Activated CD8-positive, alpha-beta memory T cell treated with anti-CD3 and anti-CD28 coated beads, Interleukin-2, amount 10 ng/mL, durations not matched to agents 7 days and 5 days (primary cell): ENCODE results near the gene SULT1A2. TPM values are rescaled to one million over a fixed set of nuclear protein-coding genes. Genes with fewer than 3 reads are reported as not detected.
A peak's percentile ranks its signal among the peaks of the same experiment; 100 is the strongest.
"Not testable (repeated sequence)": the region's sequence is repeated elsewhere in the genome, so short reads cannot be mapped to it uniquely, and the experiment has no call there.

Experiments used
- ATAC-seq: fragments of 150-1000 bp; cut with Tn5 transposase; one replicate; pipeline ENCODE4 v1.10.0; 2021; ENCODE audit warnings: moderate library complexity
- CTCF ChIA-PET: fragments of 350-600 bp; sonication (Branson Sonifier 250); formaldehyde crosslinking; loops from one replicate; lab custom pipeline; 2021; ENCODE audit warnings: antibody characterized with exemption; lab: Charles Lee
- DNase-seq: peaks from one replicate; pipeline ENCODE4 v3.0.0-alpha.2; 2020
- H3K27ac Mint-ChIP-seq: one replicate; pipeline ENCODE4 v1.8.0; 2021; ENCODE audit warnings: mild to moderate bottlenecking, mixed read lengths
- H3K27me3 Mint-ChIP-seq: one replicate; pipeline ENCODE4 v1.8.0; 2021; ENCODE audit warnings: mixed read lengths
- H3K36me3 Mint-ChIP-seq: one replicate; pipeline ENCODE4 v1.8.0; 2021; ENCODE audit warnings: mild to moderate bottlenecking, mixed read lengths
- H3K4me1 Mint-ChIP-seq: one replicate; pipeline ENCODE4 v1.8.0; 2021; ENCODE audit warnings: mixed read lengths
- H3K4me3 Mint-ChIP-seq: one replicate; pipeline ENCODE4 v1.8.0; 2021; ENCODE audit warnings: mild to moderate bottlenecking, moderate library complexity, mixed read lengths
- H3K9me3 Mint-ChIP-seq: one replicate; pipeline ENCODE4 v1.8.0; 2022; ENCODE audit warnings: low read depth, mixed read lengths
- total RNA-seq, 2 experiments: library from RNA; stranded (reverse); gene quantifications; one replicate each; pipeline ENCODE4 v1.2.3, GENCODE V29; 2021

Gene SULT1A2
- total RNA-seq, 2 experiments from 2014 or later = 0.20 TPM; not detected in 1

DNA sequence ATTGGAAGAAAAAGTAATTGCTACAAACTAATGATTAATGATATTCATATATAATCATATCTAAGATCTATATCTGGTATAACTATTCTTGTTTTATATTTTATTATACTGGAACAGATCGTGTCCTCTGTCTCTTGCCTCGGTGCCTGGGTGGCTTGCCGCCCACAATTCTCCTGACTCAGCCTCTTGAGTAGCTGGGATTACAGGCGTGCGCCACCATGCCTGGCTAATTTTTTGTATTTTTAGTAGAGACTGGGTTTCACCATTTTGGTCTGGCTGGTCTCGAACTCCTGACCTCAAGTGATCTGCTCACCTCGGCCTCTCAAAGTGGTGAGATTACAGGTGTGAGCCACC lies 19.4 kb upstream of the SULT1A2 start:
- ATAC-seq, H3K27ac Mint-ChIP-seq, H3K27me3 Mint-ChIP-seq, H3K36me3 Mint-ChIP-seq, H3K9me3 Mint-ChIP-seq, DNase-seq, H3K4me3 Mint-ChIP-seq, H3K4me1 Mint-ChIP-seq: not testable (repeated sequence)
- CTCF ChIA-PET = interaction anchor here (0.9 to 1.4 kb wide), 2 partner anchors 329 to 338 kb away, joined by 3 read pairs; no protein-coding TSS in a partner anchor

DNA sequence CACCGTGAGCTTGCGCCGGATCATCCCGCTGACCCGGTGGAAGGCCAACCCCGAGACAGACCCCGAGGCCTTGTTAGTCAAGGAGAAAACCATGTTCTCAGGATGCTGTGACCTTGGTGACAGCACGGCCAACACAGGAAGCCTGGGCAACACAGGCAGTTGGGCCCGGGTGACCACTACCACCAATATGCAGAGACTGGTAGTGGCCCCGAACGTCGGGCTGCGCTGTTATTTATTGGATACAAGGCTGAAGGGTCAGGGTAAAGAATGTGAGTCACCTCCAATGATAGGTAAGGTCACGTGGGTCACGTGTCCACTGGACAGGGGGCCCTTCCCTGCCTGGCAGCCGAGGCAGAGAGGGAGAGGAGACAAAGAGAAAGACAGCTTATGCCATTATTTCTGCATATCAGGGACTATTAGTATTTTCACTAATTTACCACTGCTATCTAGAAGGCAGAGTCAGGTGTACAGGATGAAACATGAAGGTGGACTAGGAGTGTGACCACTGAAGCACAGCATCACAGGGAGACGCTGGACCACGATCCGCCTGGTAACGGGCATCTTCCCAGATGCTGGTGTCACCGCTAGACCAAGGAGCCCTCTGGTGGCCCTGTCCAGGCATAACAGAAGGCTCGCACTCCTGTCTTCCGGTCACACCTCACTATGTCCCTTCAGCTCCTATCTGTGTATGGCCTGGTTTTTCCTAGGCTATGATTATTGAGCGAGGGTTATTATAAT lies 18.8 kb upstream of the SULT1A2 start:
- H3K27me3 Mint-ChIP-seq, H3K27ac Mint-ChIP-seq, H3K4me1 Mint-ChIP-seq, H3K36me3 Mint-ChIP-seq, H3K4me3 Mint-ChIP-seq, DNase-seq, H3K9me3 Mint-ChIP-seq, ATAC-seq: not testable (repeated sequence)
- CTCF ChIA-PET = interaction anchor here (1.4 kb wide), 1 partner anchor 329 kb away, joined by 3 read pairs; no protein-coding TSS in a partner anchor

DNA sequence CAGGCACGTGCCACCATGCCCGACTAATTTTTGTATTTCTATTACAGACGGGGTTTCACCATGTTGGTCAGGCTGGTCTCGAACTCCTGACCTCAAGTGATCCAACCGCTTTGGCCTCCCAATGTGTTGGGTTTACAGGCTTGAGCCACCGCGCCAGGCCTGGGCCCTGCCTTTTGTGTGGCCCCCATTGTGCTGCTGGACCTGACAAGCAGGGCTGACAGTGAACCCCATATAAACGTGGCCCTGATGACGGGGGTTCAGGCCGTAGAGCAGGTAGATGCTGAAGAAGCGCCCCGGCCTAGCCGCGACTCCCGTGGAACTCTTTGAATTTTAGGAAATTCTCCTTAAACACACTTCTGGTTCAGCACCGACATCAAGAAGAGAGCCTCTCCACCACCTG lies 17.7 kb upstream of the SULT1A2 start:
- H3K4me3 Mint-ChIP-seq, H3K27ac Mint-ChIP-seq, ATAC-seq, DNase-seq, H3K9me3 Mint-ChIP-seq, H3K4me1 Mint-ChIP-seq, H3K36me3 Mint-ChIP-seq, H3K27me3 Mint-ChIP-seq, CTCF ChIA-PET: not testable (repeated sequence)

DNA sequence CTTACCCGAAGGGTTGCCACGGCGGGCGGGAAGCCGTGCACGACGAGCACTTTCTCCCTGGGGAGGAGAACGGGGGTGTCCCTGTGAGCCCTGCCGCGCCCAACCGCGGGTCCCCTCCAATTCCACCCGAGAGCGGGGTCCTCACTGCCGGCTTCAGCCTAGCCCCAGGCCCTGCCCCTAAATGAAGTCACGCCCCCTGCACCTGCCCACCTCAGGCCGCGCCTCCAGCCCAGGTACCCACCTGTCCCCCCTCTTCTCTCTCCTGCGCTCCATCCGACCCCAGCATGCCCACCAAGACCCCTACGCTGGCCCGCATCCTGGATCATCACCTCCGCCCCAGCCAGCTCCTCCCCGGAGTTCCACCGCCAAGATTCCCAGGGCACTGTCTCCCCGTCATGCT lies 17.1 kb upstream of the SULT1A2 start:
- H3K4me1 Mint-ChIP-seq, H3K27me3 Mint-ChIP-seq, DNase-seq, H3K9me3 Mint-ChIP-seq, H3K36me3 Mint-ChIP-seq, H3K4me3 Mint-ChIP-seq, ATAC-seq, H3K27ac Mint-ChIP-seq, CTCF ChIA-PET: not testable (repeated sequence)

DNA sequence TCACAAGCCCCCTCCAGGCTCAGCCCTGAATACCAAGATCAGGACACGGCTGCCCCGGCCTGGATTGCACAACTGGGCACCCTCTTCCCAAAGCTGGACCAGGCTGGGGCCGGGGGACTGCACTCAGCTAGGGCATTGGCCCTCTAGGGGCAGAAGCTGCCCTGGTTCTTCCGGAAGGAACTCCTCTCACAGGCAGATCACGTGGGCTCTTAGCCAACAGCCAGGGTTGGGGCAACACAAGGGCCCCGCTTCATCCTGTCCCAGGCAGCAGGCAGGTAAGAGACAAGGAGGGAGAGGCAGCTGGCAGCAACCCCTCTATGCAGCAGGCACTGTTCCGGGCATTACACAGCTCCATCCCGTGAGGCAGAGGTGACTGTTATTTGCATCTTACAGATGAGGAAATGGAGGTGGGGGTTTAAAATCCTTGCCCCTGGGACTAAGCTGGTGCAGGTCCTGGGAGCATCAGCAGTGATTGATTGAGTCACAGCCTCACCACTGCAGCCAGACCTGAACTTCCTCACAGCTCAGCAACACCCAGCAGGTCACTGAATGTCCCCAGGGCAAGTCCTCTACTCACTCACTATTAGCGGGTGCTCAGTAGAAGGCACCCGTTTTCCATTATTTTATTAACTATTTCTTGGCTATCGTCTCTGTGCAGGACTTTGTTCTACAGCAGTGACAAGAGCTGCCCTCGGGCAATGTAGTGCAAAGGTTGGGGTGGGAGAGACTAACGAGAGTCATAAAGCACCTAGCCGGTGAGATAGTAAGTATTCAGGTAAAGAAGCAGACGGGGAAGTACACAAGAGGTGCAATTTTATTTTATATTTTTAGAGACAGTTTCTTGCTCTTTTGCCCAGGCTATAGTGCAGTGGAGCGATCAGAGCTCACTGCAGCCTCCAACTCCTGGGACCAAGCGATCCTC lies 15.8 kb upstream of the SULT1A2 start:
- H3K4me1 Mint-ChIP-seq, DNase-seq, H3K27ac Mint-ChIP-seq, H3K9me3 Mint-ChIP-seq, CTCF ChIA-PET, H3K27me3 Mint-ChIP-seq, H3K36me3 Mint-ChIP-seq, H3K4me3 Mint-ChIP-seq: not testable (repeated sequence)
- ATAC-seq = peak; percentile 96

DNA sequence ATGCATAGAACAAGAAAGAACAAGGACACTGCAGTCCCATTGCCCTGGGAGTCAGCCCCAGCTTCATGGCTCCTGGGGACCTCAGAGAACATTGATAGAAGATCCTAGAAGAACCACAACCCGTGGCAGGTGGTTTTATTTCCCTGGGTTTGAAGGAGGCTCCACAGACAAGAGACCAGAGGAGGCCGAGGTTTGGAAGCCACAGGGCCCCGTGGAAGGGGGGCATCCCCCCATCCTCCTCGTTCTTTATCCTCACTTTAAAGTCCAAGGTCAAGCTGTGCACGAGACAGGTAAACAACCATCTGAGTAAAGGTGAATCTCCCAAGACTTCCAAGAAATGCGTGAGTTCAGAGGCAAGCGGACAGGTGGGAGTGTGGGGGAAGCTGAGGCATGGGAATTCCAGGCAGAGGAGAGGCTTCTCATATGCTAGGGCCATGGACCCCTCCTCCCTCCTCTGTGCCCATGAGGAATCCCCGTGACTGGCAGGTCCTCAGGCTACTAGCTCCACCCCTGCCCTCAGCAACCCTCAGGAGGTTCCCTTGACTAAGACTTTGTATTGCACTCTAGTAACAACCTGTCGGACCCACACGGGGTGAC lies 13.8 kb upstream of the SULT1A2 start:
- no peak for DNase-seq
- Mint-ChIP-seq H3K27me3 (no peaks in the 10 kb centered on the region), H3K9me3 (no peaks in the 10 kb centered on the region), H3K4me1 (peaks cover 9% of the 10 kb centered on the region), H3K27ac (no peak overlapping the region), H3K36me3 (no peaks in the 10 kb centered on the region), H3K4me3 (no peak overlapping the region)
- CTCF ChIA-PET = no interaction called here
- no peak for ATAC-seq

DNA sequence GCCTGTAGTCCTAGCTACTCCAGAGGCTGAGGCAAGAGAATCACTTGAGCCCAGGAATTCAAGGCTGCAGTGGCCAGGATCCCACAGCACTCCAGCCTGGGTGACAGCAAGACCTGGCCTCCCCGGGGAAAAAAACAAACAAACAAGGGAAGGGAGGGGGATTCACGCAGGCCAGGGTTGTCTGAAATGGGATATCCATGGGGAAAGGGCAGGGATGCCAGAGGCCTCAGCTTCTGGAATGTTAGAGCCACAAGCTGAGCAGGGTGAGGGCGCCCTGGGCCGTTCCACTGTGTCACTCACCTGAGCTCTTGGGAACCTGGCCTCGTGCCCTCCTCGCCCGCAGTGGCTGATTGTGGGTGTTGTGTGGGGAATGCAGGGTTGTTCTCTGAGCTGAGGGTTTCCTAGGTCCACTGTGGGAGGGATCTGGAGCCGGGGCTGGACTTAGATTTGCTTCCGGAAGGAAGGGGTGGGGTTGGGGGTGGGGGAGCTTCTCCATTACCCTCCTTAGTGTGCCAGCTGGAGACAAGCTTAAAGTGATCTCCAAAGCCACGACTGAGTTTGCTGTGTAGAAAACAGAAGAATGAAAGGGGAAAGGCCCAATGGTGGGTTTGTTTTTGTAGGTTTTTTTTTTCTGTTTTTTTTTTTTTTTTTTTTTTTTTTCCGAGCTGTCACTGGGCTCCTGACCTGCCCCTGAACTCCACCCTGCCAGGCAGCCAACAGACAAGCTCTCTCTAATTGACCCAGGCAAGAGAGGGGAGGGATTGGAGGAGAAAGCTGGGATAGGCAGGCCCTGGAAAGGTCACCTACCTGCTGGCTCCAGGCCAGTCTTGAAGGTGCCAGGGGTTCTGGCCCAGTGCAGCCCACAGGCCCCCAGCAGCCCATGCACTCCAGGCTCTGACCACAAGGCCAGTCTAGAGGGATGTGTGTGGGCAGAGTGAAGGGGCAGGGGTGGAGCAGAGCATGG lies 13.1 kb upstream of the SULT1A2 start, which contains the start of gene SULT1A1:
Gene SULT1A1 (minus strand): TSS at position 414 of the 964 bp plus-strand sequence. CDS start 1,189 bp downstream, outside the sequence.
- Mint-ChIP-seq H3K4me1 (peaks cover 9% of the 10 kb centered on the region), H3K9me3 (no peaks in the 10 kb centered on the region), H3K4me3 (no peak within 1 kb of the TSS), H3K27me3 (no peaks in the 10 kb centered on the region), H3K36me3 (no peaks in the 10 kb centered on the region), H3K27ac (no peak within 1 kb of the TSS)
- CTCF ChIA-PET = interaction anchor here (0.9 kb wide), 1 partner anchor 14 kb away, joined by 3 read pairs; the partner anchor contains the start of gene SULT1A2
- DNase-seq (no peak), ATAC-seq (no peak)

DNA sequence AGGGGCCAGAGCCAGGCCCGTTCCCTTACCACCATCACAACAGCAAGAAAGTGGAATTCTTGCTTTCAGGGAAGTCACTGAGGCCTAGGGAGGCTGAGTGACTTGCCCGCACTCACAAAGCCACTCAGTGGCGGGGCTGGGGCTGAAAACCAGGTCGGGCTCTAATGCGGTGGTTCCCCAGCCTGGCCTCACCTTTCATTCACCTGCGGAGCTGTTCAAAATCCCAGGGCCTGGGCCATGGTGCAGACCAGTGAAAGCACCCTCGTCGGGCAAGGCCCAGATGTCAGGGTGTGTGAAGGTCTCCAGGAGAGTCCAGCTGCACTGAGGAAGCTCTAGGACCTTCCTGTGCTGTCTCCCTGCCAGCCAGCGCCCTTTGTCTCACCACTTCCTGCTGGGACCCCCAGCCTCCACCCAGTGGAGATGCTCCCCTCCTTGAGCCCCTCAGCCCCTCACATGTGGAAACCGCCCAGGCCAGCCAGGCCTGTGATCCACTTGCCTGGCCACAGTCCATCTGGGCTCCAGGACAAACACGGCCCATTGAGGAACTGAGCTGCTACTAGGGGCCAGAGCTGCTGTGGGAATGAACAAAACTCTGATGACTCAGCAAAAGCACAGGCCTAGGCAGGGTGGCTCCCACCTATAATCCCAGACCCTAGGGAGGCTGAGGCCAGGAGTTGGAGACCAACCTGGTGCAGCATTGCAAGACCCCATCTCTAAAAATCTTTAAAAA lies 12.2 kb upstream of the SULT1A2 start:
- H3K9me3 Mint-ChIP-seq, H3K27me3 Mint-ChIP-seq, H3K27ac Mint-ChIP-seq, H3K36me3 Mint-ChIP-seq, H3K4me1 Mint-ChIP-seq, ATAC-seq, DNase-seq, H3K4me3 Mint-ChIP-seq: not testable (repeated sequence)
- CTCF ChIA-PET = interaction anchor here (0.5 to 0.9 kb wide), 2 partner anchors 13 to 47 kb away, joined by 3 read pairs; partner anchors contain the start of gene SULT1A2

DNA sequence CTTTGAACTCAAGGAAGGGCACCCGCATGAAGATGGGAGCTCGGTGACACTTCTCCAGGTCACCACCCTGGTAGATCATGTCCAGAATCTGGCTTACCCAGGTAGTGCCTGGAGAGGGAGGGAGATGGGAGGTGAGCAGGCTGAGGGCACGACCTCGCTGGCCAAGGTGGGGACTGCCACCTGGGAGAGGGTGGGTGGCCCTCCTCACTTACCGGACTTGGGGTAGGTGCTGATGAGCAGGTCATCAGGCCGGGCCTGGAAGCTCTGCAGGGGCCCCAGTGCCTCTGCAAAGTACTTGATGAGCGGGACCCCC lies 11.6 kb upstream of the SULT1A2 start:
- CTCF ChIA-PET, ATAC-seq, H3K27me3 Mint-ChIP-seq, H3K36me3 Mint-ChIP-seq, H3K9me3 Mint-ChIP-seq, H3K4me3 Mint-ChIP-seq, DNase-seq, H3K27ac Mint-ChIP-seq, H3K4me1 Mint-ChIP-seq: not testable (repeated sequence)

DNA sequence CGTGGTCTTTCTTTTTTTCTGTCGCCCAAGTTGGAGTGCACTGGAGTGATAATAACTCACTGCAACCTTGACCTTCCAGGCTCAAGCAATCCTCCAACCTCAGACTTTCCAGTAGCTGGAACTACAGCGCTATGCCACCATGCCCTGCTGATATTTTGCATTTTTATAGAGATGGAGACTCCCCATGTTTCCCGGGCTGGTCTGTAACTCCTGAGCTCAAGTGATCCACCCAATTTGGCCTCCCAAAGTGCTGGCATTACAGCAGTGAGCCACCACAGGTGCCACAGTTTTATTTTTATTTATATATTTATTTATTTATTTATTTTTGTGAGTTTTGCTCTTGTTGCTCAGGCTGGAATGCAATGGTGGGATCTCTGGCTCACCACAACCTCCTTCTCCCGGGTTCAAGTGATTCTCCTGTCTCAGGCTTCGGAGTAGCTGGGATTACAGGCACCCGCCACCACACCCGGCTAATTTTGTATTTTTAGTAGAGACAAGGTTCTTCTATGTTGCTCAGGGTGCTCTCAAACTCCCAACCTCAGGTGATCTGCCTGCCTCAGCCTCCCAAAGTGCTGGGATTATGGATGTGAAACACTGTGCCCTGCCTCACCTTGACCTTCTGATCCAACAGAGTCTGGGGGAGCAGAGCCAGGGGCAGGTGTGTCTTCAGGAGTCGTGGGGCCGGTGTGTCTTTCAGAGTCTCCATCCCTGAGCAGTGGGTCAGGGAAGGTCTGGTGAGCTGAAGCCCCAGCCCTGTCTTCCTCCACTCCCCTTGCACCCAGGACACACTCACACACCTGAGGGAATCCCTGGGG lies 11.0 kb upstream of the SULT1A2 start:
- ATAC-seq, H3K36me3 Mint-ChIP-seq, H3K27ac Mint-ChIP-seq, DNase-seq, H3K4me1 Mint-ChIP-seq, CTCF ChIA-PET, H3K27me3 Mint-ChIP-seq, H3K9me3 Mint-ChIP-seq, H3K4me3 Mint-ChIP-seq: not testable (repeated sequence)

DNA sequence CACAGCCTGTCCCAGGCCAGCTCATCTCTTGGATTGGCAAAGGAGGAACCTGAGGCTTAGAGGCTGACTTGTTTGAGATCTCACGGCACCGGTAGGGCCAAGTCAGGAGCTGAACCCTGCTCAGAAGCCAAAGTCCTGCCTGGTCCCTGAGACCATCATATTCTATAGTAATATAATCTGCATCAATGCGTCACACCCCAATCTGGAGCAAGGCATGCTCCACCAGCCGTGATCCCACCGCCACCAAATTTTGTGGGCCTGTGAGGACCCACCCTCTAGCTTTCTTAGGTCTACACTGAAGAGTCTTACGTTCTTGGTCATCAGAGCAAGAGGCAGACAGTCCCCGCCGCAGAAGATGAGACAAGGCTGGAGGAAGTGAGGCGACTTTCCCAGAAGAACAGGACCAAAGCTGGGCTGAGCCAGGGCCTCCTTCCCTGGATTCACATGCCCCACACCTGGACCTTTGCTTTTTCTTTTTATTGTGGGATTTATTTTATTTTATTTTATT lies 10.3 kb upstream of the SULT1A2 start:
- ATAC-seq = no peak
- no peaks in the 10 kb centered on the region for H3K36me3 Mint-ChIP-seq
- no peaks in the 10 kb centered on the region for H3K9me3 Mint-ChIP-seq
- H3K27me3 Mint-ChIP-seq = no peaks in the 10 kb centered on the region
- H3K4me3 Mint-ChIP-seq = no peak overlapping the region
- H3K4me1 Mint-ChIP-seq = peaks cover 9% of the 10 kb centered on the region
- no peak for DNase-seq
- CTCF ChIA-PET = no interaction called here
- no peak overlapping the region for H3K27ac Mint-ChIP-seq
